GM19324 (cell line): Measurements from ENCODE around the gene VILL.

Source experiments
- ATAC-seq: cut with Tn5 transposase; IDR thresholded peaks from one replicate; pipeline ENCODE4 v1.9.1; 2021; ENCODE audit warnings: mild to moderate bottlenecking, moderate library complexity; ENCODE audit not compliant: unreplicated experiment, low FRiP score

The VILL gene

GRCh38 chr3:37990527-37990926, at the start of gene VILL:
Gene VILL, plus strand, starts transcription at chr3:37990786. Its CDS starts 2,887 bp downstream, at chr3:37993673.
- ATAC-seq = no peak

- no peak for ATAC-seq
Observed at GRCh38 chr3:37941608-37942508, 48.7 kb upstream of the VILL start.

- no peak for ATAC-seq
Observed at GRCh38 chr3:37942646-37943045, 47.9 kb upstream of the VILL start.

GRCh38 chr3:37943126-37943525, 47.5 kb upstream of the VILL start:
- ATAC-seq = no peak

GRCh38 chr3:37943631-37944314, 46.8 kb upstream of the VILL start:
- ATAC-seq = no peak

GRCh38 chr3:37944391-37944842, 46.2 kb upstream of the VILL start:
- no peak for ATAC-seq

GRCh38 chr3:37945156-37945806, 45.3 kb upstream of the VILL start:
- no peak for ATAC-seq

GRCh38 chr3:37945807-37946530, 44.6 kb upstream of the VILL start:
- ATAC-seq = no peak

- no peak for ATAC-seq
Observed at GRCh38 chr3:37946531-37946889, 44.1 kb upstream of the VILL start.

GRCh38 chr3:37949866-37950265, 40.7 kb upstream of the VILL start:
- ATAC-seq = no peak

GRCh38 chr3:37952564-37952963, 38.0 kb upstream of the VILL start:
- ATAC-seq = no peak

GRCh38 chr3:37953226-37953625, 37.4 kb upstream of the VILL start:
- ATAC-seq = no peak

GRCh38 chr3:37953707-37954394, 36.7 kb upstream of the VILL start:
- ATAC-seq = no peak

- no peak for ATAC-seq
Observed at GRCh38 chr3:37954881-37955280, 35.7 kb upstream of the VILL start.

- ATAC-seq = no peak
Observed at GRCh38 chr3:37955918-37956707, 34.5 kb upstream of the VILL start.

- ATAC-seq = no peak
Observed at GRCh38 chr3:37956723-37957538, 33.7 kb upstream of the VILL start.

GRCh38 chr3:37957539-37957936, 33.0 kb upstream of the VILL start:
- no peak for ATAC-seq

- no peak for ATAC-seq
Observed at GRCh38 chr3:37961622-37962431, 28.8 kb upstream of the VILL start.
